K562 (cell line): ENCODE measurements around the gene HMBS. TPM values are rescaled to one million over a fixed set of nuclear protein-coding genes. Genes with fewer than 3 reads are reported as not detected.

Experiments
- BCL6 ChIP-seq: fragments of 250-450 bp; sonication (Bioruptor Pico); IDR thresholded peaks from 2 replicates; pipeline ENCODE4 v1.4.0; 2020
- BMI1 ChIP-seq: fragments of 150-350 bp; IDR thresholded peaks from 2 replicates; pipeline ENCODE4 v1.6.1; 2014; ENCODE audit warnings: low read length
- CAMTA2 ChIP-seq: fragments of 250-450 bp; sonication (Bioruptor Pico); conservative IDR thresholded peaks from 2 replicates; pipeline ENCODE4 v1.5.1; 2022
- CHCHD3 ChIP-seq: fragments of 250-450 bp; sonication (Bioruptor Pico); IDR thresholded peaks from 2 replicates; pipeline ENCODE4 v2.1.2; 2022; ENCODE audit warnings: mild to moderate bottlenecking
- EP300 ChIP-seq: IDR thresholded peaks from 2 replicates; pipeline ENCODE4 v1.6.1; 2012; ENCODE audit warnings: low read length, improper control_type of control experiment
- ERF ChIP-seq: fragments of 450-650 bp; formaldehyde crosslinking; IDR thresholded peaks from 2 replicates; pipeline ENCODE4 v1.4.0; 2020; ENCODE audit warnings: mild to moderate bottlenecking, mixed read lengths
- ETV1 ChIP-seq: fragments of 450-650 bp; conservative IDR thresholded peaks from 2 replicates; pipeline ENCODE4 v1.6.1; 2016; ENCODE audit warnings: missing genetic modification characterization, control low read depth, low read depth, missing compliant biosample characterization
- ETV6 ChIP-seq, 3 experiments: fragments of 150-350 bp in 1 of 3; sonication (generic) in 1 of 3; formaldehyde crosslinking in 1 of 3; IDR thresholded peaks; 2 replicates each; pipeline versions ENCODE4 v1.6.1 to v1.8.0; 2014 to 2022; ENCODE audit warnings: borderline replicate concordance in 2 of 3, low read depth in 2 of 3, antibody characterized with exemption in 1 of 3, low read length in 1 of 3, mild to moderate bottlenecking in 1 of 3, missing genetic modification reagents in 1 of 3
- FOXK2 ChIP-seq, 2 experiments: fragments of 450-650 bp; IDR thresholded peaks in 1 of 2; conservative IDR thresholded peaks in 1 of 2; 2 replicates each; pipeline ENCODE4 v1.6.1; 2016; ENCODE audit warnings: low read depth in 2 of 2, mild to moderate bottlenecking in 1 of 2
- GABPB2 ChIP-seq: fragments of 250-450 bp; sonication (Bioruptor Pico); conservative IDR thresholded peaks from 2 replicates; pipeline ENCODE4 v1.5.1; 2021; ENCODE audit warnings: mild to moderate bottlenecking
- HNRNPL ChIP-seq: fragments of 200-400 bp; formaldehyde crosslinking; IDR thresholded peaks from 2 replicates; pipeline ENCODE4 v1.6.1; 2017; ENCODE audit warnings: low read depth, mild to moderate bottlenecking, low read length
- IRF2 ChIP-seq: sonication (generic); formaldehyde crosslinking; IDR thresholded peaks from 2 replicates; pipeline ENCODE4 v1.8.1; 2022; ENCODE audit warnings: mild to moderate bottlenecking, missing genetic modification reagents
- NFIX ChIP-seq: fragments of 250-450 bp; sonication (Bioruptor Pico); IDR thresholded peaks from 2 replicates; pipeline ENCODE4 v1.4.0; 2020; ENCODE audit warnings: low read depth, mild to moderate bottlenecking, moderate library complexity
- RB1 ChIP-seq: fragments of 450-650 bp; IDR thresholded peaks from 2 replicates; pipeline ENCODE4 v1.6.1; 2017; ENCODE audit warnings: low read depth, mild to moderate bottlenecking
- SIRT6 ChIP-seq: IDR thresholded peaks from one replicate; pipeline ENCODE4 v1.6.1; 2012; ENCODE audit warnings: low read depth, mild to moderate bottlenecking, control low read depth, inconsistent platforms, low read length, moderate library complexity
- SNRNP70 ChIP-seq: fragments of 200-400 bp; formaldehyde crosslinking; optimal IDR thresholded peaks from 2 replicates; pipeline ENCODE3; 2017; ENCODE audit warnings: low read depth, low read length
- ZNF146 ChIP-seq: IDR thresholded peaks from one replicate; pipeline ENCODE4 v1.6.1; 2018; ENCODE audit warnings: missing compliant biosample characterization; ENCODE audit not compliant: unreplicated experiment
- ZNF586 ChIP-seq: fragments of 450-650 bp; formaldehyde crosslinking; conservative IDR thresholded peaks from 2 replicates; pipeline ENCODE4 v1.4.0; 2020; ENCODE audit warnings: mild to moderate bottlenecking, moderate library complexity
- ZNF589 ChIP-seq: fragments of 200-800 bp; sonication (Bioruptor generic); IDR thresholded peaks from 2 replicates; pipeline ENCODE4 v1.6.1; 2016; ENCODE audit warnings: low read depth, missing genetic modification characterization, missing compliant biosample characterization
- ZNF75A ChIP-seq: fragments of 450-650 bp; formaldehyde crosslinking; IDR thresholded peaks from 2 replicates; pipeline ENCODE4 v1.4.0; 2020; ENCODE audit warnings: mild to moderate bottlenecking
- polyA plus RNA-seq, 8 experiments: library from polyadenylated mRNA; depleted of rRNA in 4 of 8; stranded (reverse) in 5 of 8; unstranded in 3 of 8; fragments of >200 nt; fragmentation: Nextera tagmentation in 2 of 8; fragmentation: Illumina TruSeq in 1 of 8; extraction: Ambion mirVana in 2 of 8; extraction: Trizol in 1 of 8; gene quantifications; 2 replicates each; pipeline versions ENCODE4 v1.2.1 to v1.2.3, GENCODE V29; 2011 to 2014; ENCODE audit warnings: inconsistent platforms in 1 of 8, missing spikeins in 1 of 8
- total RNA-seq, 7 experiments: library from RNA; depleted of rRNA in 6 of 7; stranded (reverse); fragments of >200 nt in 6 of 7; fragmentation: Illumina TruSeq in 2 of 7; extraction: Trizol in 2 of 7; gene quantifications; 2 replicates each; pipeline versions ENCODE4 v1.2.1 to v1.2.3, GENCODE V29; 2011 to 2021; ENCODE audit warnings: low replicate concordance in 1 of 7
- TF ChIP-seq, protein P1 (sequence below): fragments of 250-450 bp; sonication (Bioruptor Pico); IDR thresholded peaks from 2 replicates; pipeline ENCODE4 v1.5.0; 2021; ENCODE audit warnings: mild to moderate bottlenecking, borderline replicate concordance
- TF ChIP-seq, protein P2 (sequence below): fragments of 250-450 bp; sonication (Bioruptor Pico); IDR thresholded peaks from 2 replicates; pipeline ENCODE4 v1.5.0; 2022; ENCODE audit warnings: mild to moderate bottlenecking

Gene HMBS
- total and polyA plus RNA-seq, 9 of the 15 experiments (the other 6 are each of a cell fraction or from before 2014, with no cell fraction given): 56.9 to 385 (median 286) TPM

DNA sequence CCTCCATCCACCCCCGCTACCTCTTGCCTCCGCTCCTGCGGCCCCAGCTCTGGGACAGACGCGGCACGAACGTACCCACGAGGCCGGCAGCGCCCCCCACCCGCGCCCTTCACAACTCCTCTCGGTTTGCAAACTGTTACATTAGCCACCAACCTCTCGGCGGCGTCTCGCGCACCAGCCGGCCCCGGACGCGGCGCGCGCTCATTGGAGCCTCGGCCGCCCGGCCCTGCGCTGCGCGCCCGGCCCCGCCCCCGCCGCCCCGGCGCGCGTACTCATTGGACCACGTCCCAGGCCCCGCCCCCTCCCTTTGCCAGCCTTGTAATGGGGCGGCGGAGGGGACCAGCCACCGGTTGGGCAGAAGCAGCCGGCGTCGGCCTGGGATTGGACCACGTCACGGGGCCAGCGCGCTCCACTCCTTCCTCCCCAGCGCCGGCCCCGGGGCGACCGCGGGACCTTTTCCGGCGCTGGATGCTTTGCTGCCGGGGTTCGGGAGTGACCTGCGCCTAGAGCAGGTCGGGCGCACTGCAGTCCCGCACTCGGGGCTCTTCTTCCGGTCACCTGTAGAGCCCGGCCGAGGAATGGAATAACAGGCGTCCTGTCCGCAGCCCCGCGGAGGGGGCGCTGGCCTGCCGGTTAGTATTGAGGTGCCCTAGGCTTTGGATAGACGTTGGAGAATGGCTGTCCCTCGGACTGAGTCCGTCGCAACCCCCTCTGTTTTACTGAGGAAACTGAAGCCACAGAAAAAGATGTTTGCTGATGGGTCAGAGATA lies 27.5 kb upstream of the HMBS start, which contains the start of gene HYOU1 (continued):
- TF ChIP-seq HNRNPL: peak; percentile 64; the same call in 1 of the 2 replicates
- TF ChIP-seq IRF2: no peak
- no peak for TF ChIP-seq CHCHD3
- no peak for TF ChIP-seq ETV6 (IDR thresholded peaks at IDR 0.05; ENCODE audit: borderline replicate concordance in 1 of 2, low read depth in 2 of 2, low read length in 1 of 2)
- no peak for TF ChIP-seq ETV6 (CRISPR knock-in tag; IDR thresholded peaks at IDR 0.05; ENCODE audit: borderline replicate concordance)
- no peak for TF ChIP-seq GABPB2
- TF ChIP-seq SNRNP70: no peak
- no peak; the same call in 1 of the 2 replicates for TF ChIP-seq EP300
- TF ChIP-seq RB1: peak; percentile 72
- TF ChIP-seq, protein P1, sequence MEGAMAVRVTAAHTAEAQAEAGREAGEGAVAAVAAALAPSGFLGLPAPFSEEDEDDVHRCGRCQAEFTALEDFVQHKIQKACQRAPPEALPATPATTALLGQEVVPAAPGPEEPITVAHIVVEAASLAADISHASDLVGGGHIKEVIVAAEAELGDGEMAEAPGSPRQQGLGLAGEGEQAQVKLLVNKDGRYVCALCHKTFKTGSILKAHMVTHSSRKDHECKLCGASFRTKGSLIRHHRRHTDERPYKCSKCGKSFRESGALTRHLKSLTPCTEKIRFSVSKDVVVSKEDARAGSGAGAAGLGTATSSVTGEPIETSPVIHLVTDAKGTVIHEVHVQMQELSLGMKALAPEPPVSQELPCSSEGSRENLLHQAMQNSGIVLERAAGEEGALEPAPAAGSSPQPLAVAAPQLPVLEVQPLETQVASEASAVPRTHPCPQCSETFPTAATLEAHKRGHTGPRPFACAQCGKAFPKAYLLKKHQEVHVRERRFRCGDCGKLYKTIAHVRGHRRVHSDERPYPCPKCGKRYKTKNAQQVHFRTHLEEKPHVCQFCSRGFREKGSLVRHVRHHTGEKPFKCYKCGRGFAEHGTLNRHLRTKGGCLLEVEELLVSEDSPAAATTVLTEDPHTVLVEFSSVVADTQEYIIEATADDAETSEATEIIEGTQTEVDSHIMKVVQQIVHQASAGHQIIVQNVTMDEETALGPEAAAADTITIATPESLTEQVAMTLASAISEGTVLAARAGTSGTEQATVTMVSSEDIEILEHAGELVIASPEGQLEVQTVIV (CRISPR knock-in tag): no peak
- TF ChIP-seq ZNF146 (CRISPR knock-in tag): no peak
- no peak for TF ChIP-seq BMI1
- TF ChIP-seq NFIX (CRISPR knock-in tag): no peak
- TF ChIP-seq ZNF589 (CRISPR knock-in tag): 0 out of 2 replicates have a peak, but pooled peaks have one; percentile 40
- TF ChIP-seq ETV1 (tag): peak; percentile 94
- TF ChIP-seq ZNF75A: no peak
- TF ChIP-seq SIRT6: no peak
- TF ChIP-seq, protein P2, sequence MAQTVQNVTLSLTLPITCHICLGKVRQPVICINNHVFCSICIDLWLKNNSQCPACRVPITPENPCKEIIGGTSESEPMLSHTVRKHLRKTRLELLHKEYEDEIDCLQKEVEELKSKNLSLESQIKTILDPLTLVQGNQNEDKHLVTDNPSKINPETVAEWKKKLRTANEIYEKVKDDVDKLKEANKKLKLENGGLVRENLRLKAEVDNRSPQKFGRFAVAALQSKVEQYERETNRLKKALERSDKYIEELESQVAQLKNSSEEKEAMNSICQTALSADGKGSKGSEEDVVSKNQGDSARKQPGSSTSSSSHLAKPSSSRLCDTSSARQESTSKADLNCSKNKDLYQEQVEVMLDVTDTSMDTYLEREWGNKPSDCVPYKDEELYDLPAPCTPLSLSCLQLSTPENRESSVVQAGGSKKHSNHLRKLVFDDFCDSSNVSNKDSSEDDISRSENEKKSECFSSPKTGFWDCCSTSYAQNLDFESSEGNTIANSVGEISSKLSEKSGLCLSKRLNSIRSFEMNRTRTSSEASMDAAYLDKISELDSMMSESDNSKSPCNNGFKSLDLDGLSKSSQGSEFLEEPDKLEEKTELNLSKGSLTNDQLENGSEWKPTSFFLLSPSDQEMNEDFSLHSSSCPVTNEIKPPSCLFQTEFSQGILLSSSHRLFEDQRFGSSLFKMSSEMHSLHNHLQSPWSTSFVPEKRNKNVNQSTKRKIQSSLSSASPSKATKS (CRISPR knock-in tag): no peak
- TF ChIP-seq FOXK2 (conservative IDR thresholded peaks at IDR 0.05 in 1 of 2, IDR thresholded peaks at IDR 0.05 in 1 of 2; ENCODE audit: low read depth in 2 of 2): peak in 1 of 2 experiments; percentile 44; a peak in 2 of 4 replicates
- TF ChIP-seq BCL6 (CRISPR knock-in tag): no peak
- TF ChIP-seq CAMTA2 (CRISPR knock-in tag): no peak
- 0 out of 2 replicates have a peak, but pooled peaks have one; percentile 43 for TF ChIP-seq ERF (CRISPR knock-in tag)
- no peak for TF ChIP-seq ZNF586 (CRISPR knock-in tag)
